Activated CD8-positive, alpha-beta memory T cell treated with anti-CD3 and anti-CD28 coated beads, Interleukin-2, amount 10 ng/mL, durations not matched to agents 7 days and 5 days (primary cell): Measurements from ENCODE around the gene TTC17. TPM values are rescaled to one million over a fixed set of nuclear protein-coding genes. Genes with fewer than 3 reads are reported as not detected.

Source experiments
- ATAC-seq: fragments of 150-1000 bp; cut with Tn5 transposase; one replicate; pipeline ENCODE4 v1.10.0; 2021; ENCODE audit warnings: moderate library complexity
- CTCF ChIA-PET: fragments of 350-600 bp; sonication (Branson Sonifier 250); formaldehyde crosslinking; loops from one replicate; lab custom pipeline; 2021; ENCODE audit warnings: antibody characterized with exemption; lab: Charles Lee
- DNase-seq: peaks from one replicate; pipeline ENCODE4 v3.0.0-alpha.2; 2020
- H3K27ac Mint-ChIP-seq: one replicate; pipeline ENCODE4 v1.8.0; 2021; ENCODE audit warnings: mild to moderate bottlenecking, mixed read lengths
- H3K27me3 Mint-ChIP-seq: one replicate; pipeline ENCODE4 v1.8.0; 2021; ENCODE audit warnings: mixed read lengths
- H3K36me3 Mint-ChIP-seq: one replicate; pipeline ENCODE4 v1.8.0; 2021; ENCODE audit warnings: mild to moderate bottlenecking, mixed read lengths
- H3K4me1 Mint-ChIP-seq: one replicate; pipeline ENCODE4 v1.8.0; 2021; ENCODE audit warnings: mixed read lengths
- H3K4me3 Mint-ChIP-seq: one replicate; pipeline ENCODE4 v1.8.0; 2021; ENCODE audit warnings: mild to moderate bottlenecking, moderate library complexity, mixed read lengths
- H3K9me3 Mint-ChIP-seq: one replicate; pipeline ENCODE4 v1.8.0; 2022; ENCODE audit warnings: low read depth, mixed read lengths
- total RNA-seq, 2 experiments: library from RNA; stranded (reverse); gene quantifications; one replicate each; pipeline ENCODE4 v1.2.3, GENCODE V29; 2021

TTC17 gene
- total RNA-seq, 2 experiments from 2014 or later, result 55.7 to 91.9 TPM

GRCh38 chr11:43532041-43532440 lies 173.3 kb downstream of the TTC17 start:
- no peak for ATAC-seq
- DNase-seq, result no peak
- Mint-ChIP-seq H3K9me3 (no peaks in the 10 kb centered on the region), H3K4me3 (no peak overlapping the region), H3K36me3 (no peaks in the 10 kb centered on the region), H3K4me1 (no peaks in the 10 kb centered on the region), H3K27me3 (peaks cover 22% of the 10 kb centered on the region), H3K27ac (no peak overlapping the region)
- CTCF ChIA-PET, result no interaction called here

GRCh38 chr11:43537833-43538615 lies 179.3 kb downstream of the TTC17 start:
- Mint-ChIP-seq H3K4me1 (no peaks in the 10 kb centered on the region), H3K27ac (no peak overlapping the region), H3K36me3 (no peaks in the 10 kb centered on the region), H3K9me3 (no peaks in the 10 kb centered on the region), H3K4me3 (no peak overlapping the region), H3K27me3 (peaks cover 40% of the 10 kb centered on the region)
- CTCF ChIA-PET, result no interaction called here
- DNase-seq (no peak), ATAC-seq (no peak)

GRCh38 chr11:43541993-43542392 lies 183.3 kb downstream of the TTC17 start:
- no peak for ATAC-seq
- Mint-ChIP-seq H3K36me3 (no peaks in the 10 kb centered on the region), H3K27me3 (peaks cover 48% of the 10 kb centered on the region)

GRCh38 chr11:43542750-43543712 lies 184.3 kb downstream of the TTC17 start:
- DNase-seq, result no peak
- Mint-ChIP-seq H3K36me3 (no peaks in the 10 kb centered on the region), H3K4me1 (no peaks in the 10 kb centered on the region), H3K4me3 (no peak overlapping the region), H3K27me3 (peaks cover 44% of the 10 kb centered on the region), H3K9me3 (no peaks in the 10 kb centered on the region), H3K27ac (no peak overlapping the region)
- CTCF ChIA-PET, result no interaction called here
- ATAC-seq, result no peak

More at GRCh38 chr11:43541993-43542392, 183.3 kb downstream of the TTC17 start:
- Mint-ChIP-seq H3K9me3 (no peaks in the 10 kb centered on the region), H3K4me3 (no peak overlapping the region), H3K4me1 (no peaks in the 10 kb centered on the region), H3K27ac (no peak overlapping the region)
- CTCF ChIA-PET, result no interaction called here
- no peak for DNase-seq

Other genes starting within 250 kb of the TTC17 start
- 100 to 1,000 TPM in 1 of 2 experiments, 10 to 100 TPM in 1; 99.5 to 134 TPM for gene API5, start 46.9 kb upstream of the TTC17 start, total RNA-seq